ENCODE data around the gene PDE6H. TPM values are rescaled to one million over a fixed set of nuclear protein-coding genes. Genes with fewer than 3 reads are reported as not detected.

PDE6H gene
- total and polyA plus RNA-seq, 4 donors = not detected

DNA sequence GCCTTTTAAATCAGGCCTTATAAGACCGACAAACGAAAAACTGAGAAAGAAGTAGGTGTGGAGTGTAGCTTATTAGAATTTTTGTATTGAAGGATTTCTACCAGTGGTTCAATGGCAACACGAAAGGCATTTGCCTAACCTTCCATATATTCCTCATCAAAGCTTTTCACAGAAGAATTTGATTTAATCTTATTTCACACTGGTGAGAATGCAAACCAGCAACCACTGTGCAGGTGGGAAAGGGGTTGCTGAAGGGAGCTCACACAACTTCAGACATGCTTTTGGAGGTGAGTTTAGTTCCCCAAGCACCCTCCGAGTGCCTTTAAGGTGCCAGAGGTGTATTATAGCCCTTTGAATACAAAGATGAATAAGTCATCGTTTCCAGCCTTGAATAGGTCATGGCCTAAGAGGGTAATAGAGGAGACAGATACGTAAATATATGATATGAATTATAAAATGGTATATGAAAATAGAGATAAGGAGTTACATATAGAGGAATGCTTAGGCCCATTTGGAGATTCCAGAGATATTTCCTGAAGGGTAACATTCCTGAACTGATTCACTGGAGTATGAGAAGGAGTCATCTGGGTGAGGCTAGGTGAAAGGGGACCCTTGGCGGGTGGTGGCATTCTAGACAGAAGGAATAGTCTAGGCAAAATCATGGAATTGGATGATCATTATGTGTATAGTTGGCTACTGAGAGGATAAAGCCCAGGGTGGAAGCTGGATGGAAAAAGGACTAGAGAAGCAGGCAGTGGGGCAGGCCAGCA is 40.9 kb upstream of the PDE6H start:
- no peak for TF ChIP-seq EGR1 (IDR thresholded peaks at IDR 0.05; ENCODE audit: low read depth in 2 of 2)
- no peak for TF ChIP-seq YY1 (IDR thresholded peaks at IDR 0.05)
- no peak for TF ChIP-seq FOXA1 (IDR thresholded peaks at IDR 0.05)
- TF ChIP-seq, protein P1, sequence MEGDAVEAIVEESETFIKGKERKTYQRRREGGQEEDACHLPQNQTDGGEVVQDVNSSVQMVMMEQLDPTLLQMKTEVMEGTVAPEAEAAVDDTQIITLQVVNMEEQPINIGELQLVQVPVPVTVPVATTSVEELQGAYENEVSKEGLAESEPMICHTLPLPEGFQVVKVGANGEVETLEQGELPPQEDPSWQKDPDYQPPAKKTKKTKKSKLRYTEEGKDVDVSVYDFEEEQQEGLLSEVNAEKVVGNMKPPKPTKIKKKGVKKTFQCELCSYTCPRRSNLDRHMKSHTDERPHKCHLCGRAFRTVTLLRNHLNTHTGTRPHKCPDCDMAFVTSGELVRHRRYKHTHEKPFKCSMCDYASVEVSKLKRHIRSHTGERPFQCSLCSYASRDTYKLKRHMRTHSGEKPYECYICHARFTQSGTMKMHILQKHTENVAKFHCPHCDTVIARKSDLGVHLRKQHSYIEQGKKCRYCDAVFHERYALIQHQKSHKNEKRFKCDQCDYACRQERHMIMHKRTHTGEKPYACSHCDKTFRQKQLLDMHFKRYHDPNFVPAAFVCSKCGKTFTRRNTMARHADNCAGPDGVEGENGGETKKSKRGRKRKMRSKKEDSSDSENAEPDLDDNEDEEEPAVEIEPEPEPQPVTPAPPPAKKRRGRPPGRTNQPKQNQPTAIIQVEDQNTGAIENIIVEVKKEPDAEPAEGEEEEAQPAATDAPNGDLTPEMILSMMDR (IDR thresholded peaks at IDR 0.05; ENCODE audit: low read depth, low read length, missing input control) = no peak
- no peak for TF ChIP-seq HNF4A (conservative IDR thresholded peaks at IDR 0.05)
- TF ChIP-seq TAF1 (conservative IDR thresholded peaks at IDR 0.05) = no peak
- no peak for TF ChIP-seq RAD21 (IDR thresholded peaks at IDR 0.05)

DNA sequence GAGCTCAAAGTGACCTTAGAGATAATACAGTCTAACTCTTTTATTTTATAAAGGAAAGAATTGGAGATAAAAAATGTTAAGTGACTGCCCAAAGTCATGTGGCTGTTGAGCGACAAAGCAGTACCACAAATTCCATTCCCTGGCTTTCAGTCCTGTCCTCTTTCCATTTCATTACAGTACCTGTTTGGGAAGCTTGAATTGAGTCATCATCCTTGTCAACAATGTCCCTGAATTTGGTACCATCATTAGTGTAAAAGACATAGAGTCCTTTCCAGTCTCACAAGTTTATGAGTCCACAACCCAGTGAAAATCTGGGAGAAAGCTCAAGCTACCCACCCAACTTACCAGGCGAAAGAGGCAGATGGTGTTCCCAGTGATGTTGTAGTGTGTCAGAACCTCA is 38.3 kb upstream of the PDE6H start:
- no peak overlapping the region for H3K27ac ChIP-seq (ENCODE audit: low read depth in 1 of 2, low read length in 2 of 2)
- H3K4me1 ChIP-seq (ENCODE audit: control insufficient read depth in 4 of 4, insufficient read depth in 4 of 4, low read length in 3 of 4) = no peaks in the 10 kb centered on the region
- no peak for DNase-seq (ENCODE audit: low spot score)
- no peaks in the 10 kb centered on the region for H3K36me3 ChIP-seq (ENCODE audit: control insufficient read depth in 4 of 4, insufficient read depth in 3 of 4, low read depth in 1 of 4, low read length in 3 of 4)
- no peaks in the 10 kb centered on the region for H3K27me3 ChIP-seq (ENCODE audit: control insufficient read depth in 4 of 4, insufficient read depth in 4 of 4, low read length in 3 of 4)
- 96% methylated on average over 2 of the region's 2 CpGs for WGBS
- TF ChIP-seq EGR1 (IDR thresholded peaks at IDR 0.05; ENCODE audit: low read depth in 2 of 2) (no peak), TAF1 (conservative IDR thresholded peaks at IDR 0.05) (no peak), YY1 (IDR thresholded peaks at IDR 0.05) (no peak), GABPA (IDR thresholded peaks at IDR 0.05 in 1 of 2, conservative IDR thresholded peaks at IDR 0.05 in 1 of 2) (no peak), HNF4G (IDR thresholded peaks at IDR 0.05) (no peak), FOXA2 (IDR thresholded peaks at IDR 0.05) (no peak), RAD21 (IDR thresholded peaks at IDR 0.05) (no peak), RXRA (IDR thresholded peaks at IDR 0.05) (no peak), JUND (IDR thresholded peaks at IDR 0.05) (no peak), FOXA1 (IDR thresholded peaks at IDR 0.05) (no peak)
- TF ChIP-seq, protein P2, sequence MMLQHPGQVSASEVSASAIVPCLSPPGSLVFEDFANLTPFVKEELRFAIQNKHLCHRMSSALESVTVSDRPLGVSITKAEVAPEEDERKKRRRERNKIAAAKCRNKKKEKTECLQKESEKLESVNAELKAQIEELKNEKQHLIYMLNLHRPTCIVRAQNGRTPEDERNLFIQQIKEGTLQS (IDR thresholded peaks at IDR 0.05) = no peak
- TF ChIP-seq, protein P3, sequence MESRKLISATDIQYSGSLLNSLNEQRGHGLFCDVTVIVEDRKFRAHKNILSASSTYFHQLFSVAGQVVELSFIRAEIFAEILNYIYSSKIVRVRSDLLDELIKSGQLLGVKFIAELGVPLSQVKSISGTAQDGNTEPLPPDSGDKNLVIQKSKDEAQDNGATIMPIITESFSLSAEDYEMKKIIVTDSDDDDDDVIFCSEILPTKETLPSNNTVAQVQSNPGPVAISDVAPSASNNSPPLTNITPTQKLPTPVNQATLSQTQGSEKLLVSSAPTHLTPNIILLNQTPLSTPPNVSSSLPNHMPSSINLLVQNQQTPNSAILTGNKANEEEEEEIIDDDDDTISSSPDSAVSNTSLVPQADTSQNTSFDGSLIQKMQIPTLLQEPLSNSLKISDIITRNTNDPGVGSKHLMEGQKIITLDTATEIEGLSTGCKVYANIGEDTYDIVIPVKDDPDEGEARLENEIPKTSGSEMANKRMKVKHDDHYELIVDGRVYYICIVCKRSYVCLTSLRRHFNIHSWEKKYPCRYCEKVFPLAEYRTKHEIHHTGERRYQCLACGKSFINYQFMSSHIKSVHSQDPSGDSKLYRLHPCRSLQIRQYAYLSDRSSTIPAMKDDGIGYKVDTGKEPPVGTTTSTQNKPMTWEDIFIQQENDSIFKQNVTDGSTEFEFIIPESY (IDR thresholded peaks at IDR 0.05) = no peak
- H3K9me3 ChIP-seq (ENCODE audit: control insufficient read depth in 4 of 4, low read length in 3 of 4) = no peaks in the 10 kb centered on the region
- H3K4me3 ChIP-seq (ENCODE audit: low read depth in 1 of 3, low read length in 3 of 3) = no peak overlapping the region
- no peak overlapping the region for H3K9ac ChIP-seq (ENCODE audit: low read depth in 1 of 2, low read length in 2 of 2)

More for the DNA sequence above, 40.9 kb upstream of the PDE6H start:
- no peaks in the 10 kb centered on the region for H3K4me1 ChIP-seq (ENCODE audit: control insufficient read depth in 4 of 4, insufficient read depth in 4 of 4, low read length in 3 of 4)
- no peaks in the 10 kb centered on the region for H3K9me3 ChIP-seq (ENCODE audit: control insufficient read depth in 4 of 4, low read length in 3 of 4)
- no peak overlapping the region for H3K27ac ChIP-seq (ENCODE audit: low read depth in 1 of 2, low read length in 2 of 2)
- no peak overlapping the region for H3K9ac ChIP-seq (ENCODE audit: low read depth in 1 of 2, low read length in 2 of 2)
- no peaks in the 10 kb centered on the region for H3K36me3 ChIP-seq (ENCODE audit: control insufficient read depth in 4 of 4, insufficient read depth in 3 of 4, low read depth in 1 of 4, low read length in 3 of 4)
- no peak overlapping the region for H3K4me3 ChIP-seq (ENCODE audit: low read depth in 1 of 3, low read length in 3 of 3)
- DNase-seq (ENCODE audit: low spot score) = no peak
- 96% methylated on average over 7 of the region's 7 CpGs for WGBS
- H3K27me3 ChIP-seq (ENCODE audit: control insufficient read depth in 4 of 4, insufficient read depth in 4 of 4, low read length in 3 of 4) = no peaks in the 10 kb centered on the region

DNA sequence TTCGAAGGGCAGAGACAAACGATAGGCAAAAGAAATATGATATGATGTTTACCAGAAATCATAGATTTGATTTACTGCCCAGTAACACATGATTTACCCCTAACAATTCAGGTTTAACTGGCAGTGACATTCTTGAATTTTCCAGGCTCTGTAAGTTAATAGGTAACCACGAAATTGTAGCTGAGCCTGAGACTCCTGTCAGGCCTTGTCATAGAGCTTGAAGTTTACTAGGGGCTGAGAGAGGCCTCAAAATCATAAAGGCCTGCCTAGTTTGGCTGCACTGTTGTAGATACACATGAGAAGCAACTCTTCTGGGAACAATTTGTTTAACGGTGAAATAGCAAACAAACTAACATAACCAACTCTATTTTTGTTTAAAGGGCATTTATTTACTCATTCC is 37.8 kb upstream of the PDE6H start:
- DNase-seq (ENCODE audit: low spot score) = no peak
- Histone ChIP-seq H3K9ac (ENCODE audit: low read depth in 1 of 2, low read length in 2 of 2) (no peak overlapping the region), H3K9me3 (ENCODE audit: control insufficient read depth in 4 of 4, low read length in 3 of 4) (no peaks in the 10 kb centered on the region), H3K4me3 (ENCODE audit: low read depth in 1 of 3, low read length in 3 of 3) (no peak overlapping the region), H3K4me1 (ENCODE audit: control insufficient read depth in 4 of 4, insufficient read depth in 4 of 4, low read length in 3 of 4) (no peaks in the 10 kb centered on the region), H3K27me3 (ENCODE audit: control insufficient read depth in 4 of 4, insufficient read depth in 4 of 4, low read length in 3 of 4) (no peaks in the 10 kb centered on the region), H3K27ac (ENCODE audit: low read depth in 1 of 2, low read length in 2 of 2) (no peak overlapping the region), H3K36me3 (ENCODE audit: control insufficient read depth in 4 of 4, insufficient read depth in 3 of 4, low read depth in 1 of 4, low read length in 3 of 4) (no peaks in the 10 kb centered on the region)
- TF ChIP-seq FOXA1 (IDR thresholded peaks at IDR 0.05) (no peak), JUND (IDR thresholded peaks at IDR 0.05) (no peak)
- 40% methylated on average over 4 of the region's 4 CpGs for WGBS

Measured in liver (tissue), 9 donors.